BJ (cell line): ENCODE results near the gene MMD. TPM values are rescaled to one million over a fixed set of nuclear protein-coding genes. Genes with fewer than 3 reads are reported as not detected.

Source experiments
- CTCF ChIA-PET: fragments of 350-600 bp; formaldehyde crosslinking; extraction: SDS; loops from one replicate; lab custom pipeline; 2021; ENCODE audit warnings: antibody characterized with exemption, inconsistent platforms; lab: Yijun Ruan, JAX
- POLR2A ChIA-PET: fragments of 300-600 bp; sonication (Branson Sonifier 250); formaldehyde crosslinking; extraction: SDS; loops from one replicate; lab custom pipeline; 2021; ENCODE audit warnings: antibody characterized with exemption; lab: Charles Lee
- DNase-seq: peaks from one replicate; pipeline ENCODE4 v3.0.0-alpha.2; 2011; ENCODE audit warnings: low read depth
- H3K27me3 ChIP-seq: 2 replicates; pipeline ENCODE4 v1.6.0; 2011; ENCODE audit warnings: low read length; ENCODE audit not compliant: control insufficient read depth, insufficient read depth
- H3K36me3 ChIP-seq: 2 replicates; pipeline ENCODE4 v1.5.1; 2011; ENCODE audit warnings: low read length; ENCODE audit not compliant: control insufficient read depth, insufficient read depth
- H3K4me3 ChIP-seq: 2 replicates; pipeline ENCODE4 v1.5.1; 2011; ENCODE audit warnings: low read depth, mild to moderate bottlenecking, control low read depth, low read length
- polyA plus RNA-seq: library from polyadenylated mRNA; depleted of rRNA; stranded (reverse); fragments of >200 nt; gene quantifications from 2 replicates; pipeline ENCODE4 v1.2.3, GENCODE V29; 2011
- TF ChIP-seq, protein P1 (sequence below): IDR thresholded peaks from 2 replicates; pipeline ENCODE4 v1.5.1; 2011; ENCODE audit warnings: low read depth, mild to moderate bottlenecking, control low read depth, inconsistent platforms, low read length, moderate library complexity; ENCODE audit not compliant: insufficient read depth

The MMD gene
- polyA plus RNA-seq, 1 experiment: 4.5 TPM

DNA sequence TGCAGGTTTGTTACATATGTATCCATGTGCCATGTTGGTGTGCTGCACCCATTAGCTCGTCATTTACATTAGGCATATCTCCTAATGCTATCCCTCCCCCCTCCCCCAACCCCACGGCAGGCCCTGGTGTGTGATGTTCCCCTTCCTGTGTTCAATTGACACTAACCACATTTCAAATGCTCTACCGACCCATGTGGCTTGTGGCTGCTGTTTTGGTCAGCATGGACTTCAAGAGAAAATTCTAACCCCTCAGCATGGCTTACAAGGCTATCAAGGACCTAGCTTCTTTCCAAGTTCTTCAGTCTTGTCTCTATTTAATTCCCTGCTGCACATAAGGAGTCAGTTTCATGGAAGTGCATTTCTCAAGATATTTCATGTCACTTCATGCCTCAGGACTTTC, 52.9 kb downstream of the MMD start:
- TF ChIP-seq, protein P1, sequence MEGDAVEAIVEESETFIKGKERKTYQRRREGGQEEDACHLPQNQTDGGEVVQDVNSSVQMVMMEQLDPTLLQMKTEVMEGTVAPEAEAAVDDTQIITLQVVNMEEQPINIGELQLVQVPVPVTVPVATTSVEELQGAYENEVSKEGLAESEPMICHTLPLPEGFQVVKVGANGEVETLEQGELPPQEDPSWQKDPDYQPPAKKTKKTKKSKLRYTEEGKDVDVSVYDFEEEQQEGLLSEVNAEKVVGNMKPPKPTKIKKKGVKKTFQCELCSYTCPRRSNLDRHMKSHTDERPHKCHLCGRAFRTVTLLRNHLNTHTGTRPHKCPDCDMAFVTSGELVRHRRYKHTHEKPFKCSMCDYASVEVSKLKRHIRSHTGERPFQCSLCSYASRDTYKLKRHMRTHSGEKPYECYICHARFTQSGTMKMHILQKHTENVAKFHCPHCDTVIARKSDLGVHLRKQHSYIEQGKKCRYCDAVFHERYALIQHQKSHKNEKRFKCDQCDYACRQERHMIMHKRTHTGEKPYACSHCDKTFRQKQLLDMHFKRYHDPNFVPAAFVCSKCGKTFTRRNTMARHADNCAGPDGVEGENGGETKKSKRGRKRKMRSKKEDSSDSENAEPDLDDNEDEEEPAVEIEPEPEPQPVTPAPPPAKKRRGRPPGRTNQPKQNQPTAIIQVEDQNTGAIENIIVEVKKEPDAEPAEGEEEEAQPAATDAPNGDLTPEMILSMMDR: no peak
- CTCF ChIA-PET: interaction anchor here (0.5 to 3.2 kb wide), 2 partner anchors 12 to 26 kb away, joined by 3 to 16 read pairs; no protein-coding TSS in a partner anchor
- Histone ChIP-seq H3K36me3 (no peaks in the 10 kb centered on the region), H3K4me3 (no peak overlapping the region), H3K27me3 (no peaks in the 10 kb centered on the region)
- DNase-seq: no peak
- POLR2A ChIA-PET: no interaction called here

DNA sequence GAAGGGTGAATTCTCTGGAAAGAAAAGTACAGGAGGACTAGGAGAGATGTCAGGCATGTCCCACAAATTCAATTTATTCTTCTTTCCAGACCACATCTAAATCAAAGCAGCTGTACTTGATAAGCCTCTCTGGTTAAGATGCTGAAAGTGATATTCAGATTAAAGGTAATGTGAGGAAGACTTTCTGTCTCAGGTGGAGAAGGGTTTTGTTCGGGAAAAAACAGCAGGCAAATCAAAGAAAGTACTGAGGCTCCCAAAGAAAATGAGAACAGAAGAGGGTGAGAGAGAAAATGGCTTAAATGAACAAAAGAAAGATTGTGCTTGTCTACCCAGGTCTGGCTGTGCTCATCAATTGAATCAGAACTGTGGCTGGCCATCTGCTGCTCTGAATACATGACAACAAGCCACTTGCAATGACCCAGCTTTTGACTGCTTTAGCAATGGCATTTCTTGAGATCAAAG, 55.6 kb downstream of the MMD start:
- DNase-seq: no peak
- POLR2A ChIA-PET: no interaction called here
- CTCF ChIA-PET: interaction anchor here (1.5 to 3.2 kb wide), 3 partner anchors 9 to 148 kb away, joined by 6 to 16 read pairs (median 7); no protein-coding TSS in a partner anchor
- TF ChIP-seq, protein P1: no peak
- H3K36me3 ChIP-seq: no peaks in the 10 kb centered on the region
- no peaks in the 10 kb centered on the region for H3K27me3 ChIP-seq
- H3K4me3 ChIP-seq: no peak overlapping the region

DNA sequence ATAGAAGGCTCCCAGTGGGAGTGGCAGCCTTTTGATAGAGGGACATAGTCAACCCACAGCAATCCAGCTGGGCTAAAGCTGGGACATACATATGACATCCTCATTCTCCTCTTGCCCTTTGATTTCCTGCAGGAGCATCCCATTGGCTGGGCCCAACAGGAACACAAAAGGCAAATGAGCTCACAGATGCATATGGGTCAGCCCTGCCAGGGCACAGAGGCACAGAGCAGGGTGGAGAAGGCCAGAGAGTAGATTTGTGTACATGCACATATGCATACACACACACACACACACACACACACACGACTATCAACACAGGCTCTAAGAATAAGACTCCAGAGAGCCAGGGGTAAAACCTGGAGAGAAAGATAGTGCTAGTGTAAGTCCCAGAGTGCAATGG, 58.6 kb downstream of the MMD start:
- POLR2A ChIA-PET: no interaction called here
- no peaks in the 10 kb centered on the region for H3K36me3 ChIP-seq
- DNase-seq: no peak
- TF ChIP-seq, protein P1: no peak
- H3K27me3 ChIP-seq: no peaks in the 10 kb centered on the region
- H3K4me3 ChIP-seq: no peak overlapping the region
- CTCF ChIA-PET: interaction anchor here (1.0 to 7.8 kb wide), 4 partner anchors 10 to 150 kb away, joined by 3 to 63 read pairs (median 4); no protein-coding TSS in a partner anchor

DNA sequence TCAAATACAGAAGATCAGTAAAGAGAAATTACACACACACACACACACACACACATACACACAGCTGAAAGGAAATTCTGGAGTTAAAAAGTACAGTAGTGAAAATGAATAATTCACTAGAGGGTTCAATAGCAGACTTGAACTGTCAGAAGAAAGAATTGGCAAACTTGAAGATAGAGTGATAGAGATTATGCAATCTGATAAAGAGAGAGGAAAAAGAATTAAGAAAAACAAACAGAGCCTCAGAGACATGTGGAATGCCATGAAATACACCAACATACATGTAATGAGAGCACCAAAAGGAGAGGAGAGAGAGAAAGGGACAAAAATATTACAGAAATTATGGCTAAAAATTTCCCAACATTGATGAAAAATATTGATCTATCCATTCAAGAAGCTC, 60.7 kb downstream of the MMD start:
- POLR2A ChIA-PET: interaction anchor here (0.6 kb wide), 1 partner anchor 151 kb away, joined by 3 read pairs; no protein-coding TSS in a partner anchor
- CTCF ChIA-PET: interaction anchor here (7.8 kb wide), 1 partner anchor 13 kb away, joined by 63 read pairs; no protein-coding TSS in a partner anchor

More for the DNA sequence above, 60.7 kb downstream of the MMD start:
- TF ChIP-seq, protein P1: no peak
- Histone ChIP-seq H3K36me3 (no peaks in the 10 kb centered on the region), H3K4me3 (no peak overlapping the region), H3K27me3 (no peaks in the 10 kb centered on the region)
- DNase-seq: no peak
